AG08396 (cell line): ENCODE results near the gene POU2AF3.
A peak's percentile ranks its signal among the peaks of the same experiment; 100 is the strongest.

Experiments used
- DNase-seq: peaks from one replicate; pipeline ENCODE4 v3.0.0; 2012; ENCODE audit warnings: low spot score, mixed read lengths

POU2AF3 gene

GRCh38 chr11:111327908-111328624 lies 29.7 kb downstream of the POU2AF3 start:
- no peak for DNase-seq

DNA sequence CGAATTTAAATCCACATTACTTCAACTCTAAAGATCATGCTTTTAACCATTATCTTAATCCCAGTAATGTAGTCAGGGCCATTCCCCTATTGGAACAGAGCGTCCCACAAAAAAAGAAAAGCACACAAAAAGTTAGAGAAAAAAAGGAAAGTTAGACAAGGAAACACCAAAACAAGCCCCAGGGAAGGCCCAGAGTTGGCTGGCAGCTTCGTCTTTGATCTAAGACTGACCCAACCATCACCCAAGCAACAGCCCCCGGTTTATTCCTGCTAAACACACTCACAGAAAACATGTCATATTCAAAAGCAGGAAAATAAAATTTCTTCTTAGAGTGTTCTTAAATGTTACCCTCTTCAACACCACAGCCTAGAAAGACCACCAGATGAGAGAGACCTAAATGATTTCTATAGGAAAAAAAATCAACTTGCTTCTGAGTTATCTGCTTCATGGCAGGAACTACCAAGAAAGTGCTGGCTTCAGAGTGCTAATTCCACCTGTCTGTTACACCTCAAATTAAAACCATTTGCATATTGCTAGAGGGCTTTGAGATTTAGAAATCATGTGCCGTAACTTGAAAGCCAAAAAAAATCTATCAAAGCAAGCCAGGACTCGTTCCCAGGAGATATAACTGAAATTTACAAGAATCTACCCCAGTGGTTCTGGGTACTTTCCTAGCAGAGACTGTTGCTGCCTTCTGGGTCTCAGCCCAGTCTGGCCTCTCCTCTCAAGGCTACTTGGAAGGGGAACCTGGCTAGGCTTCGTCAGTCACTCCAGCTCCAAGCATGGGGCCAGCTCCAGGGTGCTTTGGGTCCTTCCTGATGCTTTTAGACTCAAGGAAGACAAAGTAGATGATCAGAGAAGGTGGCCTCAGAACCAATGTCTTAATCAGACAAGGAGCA lies 31.2 kb downstream of the POU2AF3 start:
- no peak for DNase-seq

GRCh38 chr11:111330234-111330893 lies 32.0 kb downstream of the POU2AF3 start:
- no peak for DNase-seq

- DNase-seq, result no peak
Observed at GRCh38 chr11:111331711-111332479, 33.5 kb downstream of the POU2AF3 start.

DNA sequence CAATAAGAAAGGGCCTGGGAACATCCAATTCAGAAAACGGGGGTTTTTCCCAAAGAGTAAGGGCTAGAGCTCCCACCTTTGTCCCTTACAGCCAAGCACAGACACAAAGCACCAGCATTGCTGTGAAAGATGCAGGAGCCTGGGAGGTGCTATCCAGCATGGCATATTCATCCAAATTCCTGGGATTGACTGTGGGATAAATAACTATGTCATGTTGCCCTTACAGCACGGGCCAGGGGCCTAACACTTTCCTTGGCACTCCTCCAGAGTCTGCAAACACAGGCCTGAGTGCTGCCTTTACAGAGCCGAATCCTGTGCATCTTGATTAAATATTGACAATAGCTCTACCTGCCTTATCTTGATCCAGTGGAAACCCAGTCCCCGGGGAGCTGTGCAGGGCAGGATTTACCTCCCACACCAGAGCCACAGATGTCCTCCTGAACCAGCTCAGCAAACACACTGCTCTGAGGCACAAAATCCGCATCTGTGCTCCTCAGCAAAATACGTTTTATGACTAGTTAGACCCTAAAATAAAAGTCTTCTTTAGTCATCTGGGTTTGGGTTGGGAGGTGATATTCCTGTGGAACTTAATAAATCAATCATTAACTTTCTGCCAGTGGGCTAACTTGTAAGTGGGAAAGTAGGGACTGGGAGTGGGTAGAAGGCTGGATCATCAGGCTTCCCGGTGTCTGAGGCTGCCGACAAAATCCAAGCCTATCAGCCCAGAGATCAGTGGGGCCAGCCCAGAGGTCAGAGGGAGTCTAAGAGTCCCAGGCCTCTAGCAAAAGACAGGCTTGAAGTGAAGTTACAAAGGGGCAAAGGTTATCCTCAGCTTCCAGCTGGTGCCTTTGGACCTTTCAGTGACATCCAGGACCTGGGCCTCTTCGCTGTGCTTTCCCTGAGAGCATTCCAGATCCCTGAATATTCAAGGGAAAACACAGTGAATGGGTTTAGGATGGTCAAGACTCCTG lies 36.5 kb downstream of the POU2AF3 start:
- DNase-seq, result no peak

DNA sequence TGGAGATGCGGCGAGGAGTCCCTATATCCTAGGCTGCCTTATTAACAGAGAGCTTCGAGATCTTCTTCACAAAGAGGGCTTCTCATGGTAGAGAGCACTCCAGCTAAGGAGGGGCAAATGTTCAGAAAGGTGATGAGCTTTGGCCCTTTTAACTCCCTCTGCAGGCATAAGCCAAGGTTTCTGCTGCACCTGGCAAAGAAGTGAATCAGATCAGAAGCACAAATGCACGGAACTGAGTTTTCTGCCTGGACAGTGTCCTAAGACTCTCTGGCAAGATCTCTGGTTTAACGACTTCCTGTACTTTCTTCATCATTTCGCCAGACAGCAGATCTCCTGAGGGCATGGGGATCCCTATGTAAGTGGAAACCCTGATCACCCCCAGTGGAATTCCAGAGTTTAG lies 37.2 kb downstream of the POU2AF3 start:
- DNase-seq, result no peak

GRCh38 chr11:111336062-111336461 lies 37.7 kb downstream of the POU2AF3 start:
- no peak for DNase-seq

DNA sequence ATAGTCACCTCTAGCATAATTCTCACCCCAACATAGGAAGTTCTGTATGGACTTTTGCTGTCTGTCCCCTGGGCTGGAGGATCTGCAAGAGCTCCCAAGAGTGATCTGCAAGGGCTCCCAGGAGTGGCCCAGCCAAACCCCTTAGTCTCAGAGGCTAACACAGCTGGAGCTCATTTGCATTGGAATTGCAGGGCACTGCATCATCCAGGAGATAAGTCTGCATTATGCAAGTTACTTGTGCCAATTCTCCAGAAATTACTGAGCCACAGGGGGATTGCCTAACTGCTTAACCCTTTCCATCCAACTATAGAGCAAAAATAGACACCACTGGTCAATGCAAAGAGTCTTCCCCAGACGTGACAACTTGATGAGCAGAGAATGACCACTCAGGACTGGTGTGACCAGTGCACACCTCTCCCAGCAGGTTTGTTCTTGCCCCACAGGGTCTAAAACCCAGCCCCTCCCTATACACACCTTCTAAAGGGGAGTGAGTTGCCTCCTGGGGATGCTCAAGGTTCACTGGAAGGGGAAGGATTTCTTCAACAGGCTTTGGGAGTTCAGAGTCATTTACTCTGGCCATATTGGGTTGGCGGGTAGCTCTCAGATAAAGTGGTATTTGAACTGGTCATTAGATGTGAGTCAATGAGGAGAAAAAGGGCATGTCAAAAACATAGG lies 38.4 kb downstream of the POU2AF3 start:
- DNase-seq, result no peak

DNA sequence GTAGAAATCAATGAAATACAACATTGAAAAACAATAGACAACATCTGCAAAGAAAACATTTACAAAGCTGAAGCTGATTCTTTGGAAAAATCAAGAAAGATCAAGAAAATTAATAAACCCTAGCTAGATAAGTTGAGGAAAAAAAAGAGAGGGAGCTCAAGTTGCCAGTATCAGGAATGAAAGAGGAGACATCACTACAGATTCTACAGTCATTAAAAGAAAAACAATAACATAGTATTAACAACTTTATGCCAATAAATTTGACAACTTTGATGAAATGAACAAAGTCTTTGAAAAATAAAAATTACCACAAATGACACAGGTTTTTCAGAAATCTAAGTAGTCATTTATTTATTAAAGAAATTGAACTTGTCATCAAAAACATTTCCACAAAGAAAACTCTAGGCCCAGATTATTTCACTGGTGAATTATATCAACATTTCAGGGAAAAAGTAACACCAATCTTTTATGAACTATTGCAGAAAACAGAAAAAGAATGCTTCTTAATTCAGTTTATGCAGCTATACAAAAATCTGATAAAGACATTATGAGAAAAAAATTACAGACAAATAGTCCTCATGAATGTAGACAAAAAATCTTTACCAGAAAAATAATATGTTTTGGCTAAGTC lies 41.5 kb downstream of the POU2AF3 start:
- DNase-seq, result no peak

- DNase-seq, result no peak
Observed at GRCh38 chr11:111342329-111342728, 44.0 kb downstream of the POU2AF3 start.

DNA sequence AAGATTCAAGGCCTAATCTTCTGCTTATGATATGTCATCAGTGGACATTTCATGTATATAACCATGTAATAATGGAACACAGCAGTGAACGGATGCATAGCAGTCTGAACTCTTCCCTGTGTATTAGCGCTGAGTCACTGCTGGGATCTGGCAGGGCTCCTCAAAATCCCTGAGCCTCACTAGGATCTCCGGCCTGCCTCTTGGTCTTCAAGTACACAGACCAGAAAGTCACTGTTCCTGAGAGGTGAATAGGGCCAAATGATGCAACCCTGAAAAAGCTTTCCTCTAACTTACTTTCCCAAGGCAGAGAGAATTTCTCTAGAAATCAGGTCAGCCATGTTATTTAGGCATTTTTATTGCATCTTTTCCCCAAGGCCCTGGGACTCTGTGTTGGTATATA lies 45.7 kb downstream of the POU2AF3 start:
- peak; percentile 37 for DNase-seq

- DNase-seq, result no peak
Observed at GRCh38 chr11:111347002-111347722, 48.8 kb downstream of the POU2AF3 start.

DNA sequence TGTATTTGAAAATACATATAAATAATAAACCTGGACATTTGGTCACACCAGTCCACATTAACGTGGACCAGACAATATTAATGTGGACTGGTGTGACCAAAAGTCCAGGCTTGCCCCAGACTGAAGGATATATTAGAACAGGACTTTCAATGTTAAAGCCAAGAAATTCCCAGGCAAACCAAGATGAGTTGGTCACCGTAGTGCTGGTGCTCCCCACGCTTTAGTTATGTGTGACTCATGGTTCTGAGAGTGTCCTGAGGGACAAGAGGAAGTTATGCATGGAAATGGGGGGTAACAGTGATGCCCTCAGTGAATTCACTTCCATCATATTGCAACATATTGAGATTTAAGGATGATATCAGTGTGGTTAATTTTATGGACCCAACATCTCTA lies 49.4 kb downstream of the POU2AF3 start:
- no peak for DNase-seq

- DNase-seq, result no peak
Observed at GRCh38 chr11:111348147-111348546, 49.8 kb downstream of the POU2AF3 start.

DNA sequence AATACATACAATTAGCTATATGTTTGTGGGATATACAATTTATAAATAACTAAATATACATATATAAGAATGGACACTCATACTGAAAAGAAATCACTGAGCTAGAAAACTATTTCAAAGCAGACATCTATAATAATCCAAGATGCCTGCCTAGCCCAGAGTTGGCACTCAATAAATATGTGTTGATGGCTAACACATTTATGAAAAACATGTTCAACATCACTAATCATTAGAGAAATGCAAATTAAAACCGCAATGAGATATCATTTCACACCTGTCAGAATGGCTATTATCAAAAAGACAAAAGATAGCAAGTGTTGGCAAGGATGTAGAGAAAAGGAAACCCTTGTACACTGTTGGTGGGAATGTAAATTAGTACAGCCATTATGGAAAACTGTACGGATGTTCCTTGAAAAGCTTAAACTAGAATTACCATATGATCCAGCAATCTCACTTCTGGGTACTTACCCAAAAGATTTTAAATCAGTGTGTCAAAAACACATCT lies 50.9 kb downstream of the POU2AF3 start:
- DNase-seq, result no peak

DNA sequence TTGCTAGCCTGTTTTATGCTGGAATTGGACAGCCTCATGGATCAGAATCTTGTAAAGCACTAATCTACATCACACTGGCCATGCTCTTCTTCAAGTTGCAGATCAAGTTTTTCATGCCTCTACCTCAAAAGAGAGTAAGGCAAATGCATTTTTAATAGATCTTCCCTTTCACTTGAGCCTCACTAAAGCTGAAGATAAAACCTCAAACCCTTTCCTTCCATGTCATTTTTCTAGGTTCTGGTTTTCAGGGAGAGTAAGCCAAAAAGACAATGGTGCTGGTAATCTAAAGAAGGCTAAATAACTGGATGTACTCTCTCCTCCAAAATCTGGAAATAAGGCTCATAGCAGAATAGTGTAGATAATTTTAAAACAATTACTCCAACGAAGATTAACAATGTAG lies 52.5 kb downstream of the POU2AF3 start:
- no peak for DNase-seq

DNA sequence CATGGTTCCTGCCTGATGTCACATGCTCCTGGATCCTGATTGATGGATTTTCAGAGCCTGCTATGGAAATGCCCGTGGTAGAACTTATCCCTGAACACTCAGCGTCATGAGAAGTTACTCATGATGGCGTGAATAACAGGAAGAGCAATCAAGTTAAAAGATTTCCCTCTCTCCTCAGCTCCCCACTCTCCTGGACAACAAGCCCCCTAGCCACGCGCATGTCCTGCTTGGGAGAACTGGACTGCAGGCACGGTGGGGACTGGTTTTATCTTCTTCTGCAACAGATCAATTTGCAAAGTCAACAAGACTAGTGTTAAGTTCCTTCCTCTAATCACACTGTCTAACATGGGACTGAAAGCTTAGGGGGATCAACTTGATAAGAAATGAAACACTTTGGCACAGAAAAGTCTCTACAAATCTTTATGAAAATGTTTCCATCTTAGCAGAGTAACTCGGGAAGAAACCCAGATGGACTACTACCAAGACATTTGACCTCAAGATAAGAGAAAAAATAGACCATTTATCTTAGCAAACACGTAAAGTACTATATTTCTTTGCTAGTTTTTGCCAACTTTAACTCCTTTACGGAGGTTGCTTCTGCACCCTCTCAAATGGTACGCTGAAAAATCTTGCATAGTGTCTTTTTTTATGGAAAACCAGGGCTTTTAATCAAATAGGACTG lies 53.2 kb downstream of the POU2AF3 start:
- no peak for DNase-seq

DNA sequence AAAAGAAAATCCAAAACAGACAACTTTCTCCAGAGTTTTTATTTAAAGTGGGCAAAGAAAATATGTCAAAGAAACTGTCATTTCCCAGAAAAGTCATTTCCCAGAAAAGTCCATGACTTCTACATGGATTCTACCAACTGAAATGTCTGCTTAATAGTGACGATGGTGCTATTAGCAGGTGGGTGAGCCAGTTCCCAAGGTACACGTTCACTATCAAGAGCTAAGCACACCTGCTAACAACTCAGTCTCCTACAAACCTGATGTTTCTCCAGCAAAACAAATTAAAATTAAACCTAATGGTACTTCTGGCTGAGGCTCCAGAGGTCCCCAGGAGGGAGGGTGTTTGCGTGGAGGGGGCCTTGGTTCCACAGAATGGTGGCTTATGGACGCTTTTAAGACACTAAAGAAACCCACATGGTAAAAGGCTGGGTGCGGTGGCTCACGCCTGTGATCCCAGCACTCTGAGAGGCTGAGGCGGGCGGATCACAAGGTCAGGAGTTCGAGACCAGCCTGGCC lies 53.9 kb downstream of the POU2AF3 start:
- no peak for DNase-seq
